ENCODE measurements around the gene CDH4. TPM values are rescaled to one million over a fixed set of nuclear protein-coding genes. Genes with fewer than 3 reads are reported as not detected.

CDH4 gene
- total RNA-seq, 6 experiments from 2014 or later = 5.8 to 12.8 (median 10.9) TPM

- no peak for TF ChIP-seq CTCF (IDR thresholded peaks at IDR 0.05)
- Mint-ChIP-seq H3K4me3 (no peak overlapping the region), H3K36me3 (ENCODE audit: low read depth) (no peaks in the 10 kb centered on the region), H3K27me3 (ENCODE audit: insufficient read depth) (peaks cover 6% of the 10 kb centered on the region; the same call in 1 of the 2 replicates), H3K27ac (no peak overlapping the region), H3K9me3 (peaks cover 6% of the 10 kb centered on the region; the same call in 1 of the 2 replicates), H3K4me1 (ENCODE audit: low read depth) (no peaks in the 10 kb centered on the region)
- DNase-seq = no peak
Measured at GRCh38 chr20:61883857-61884393, 631.9 kb downstream of the CDH4 start.

GRCh38 chr20:61884571-61885389, 632.7 kb downstream of the CDH4 start:
- Mint-ChIP-seq H3K36me3 (ENCODE audit: low read depth) (peaks cover 4% of the 10 kb centered on the region; the same call in 1 of the 2 replicates), H3K27me3 (ENCODE audit: insufficient read depth) (peaks cover 6% of the 10 kb centered on the region; the same call in 1 of the 2 replicates), H3K27ac (no peak overlapping the region), H3K4me1 (ENCODE audit: low read depth) (no peaks in the 10 kb centered on the region), H3K4me3 (no peak overlapping the region), H3K9me3 (peaks cover 15% of the 10 kb centered on the region)
- DNase-seq = no peak
- TF ChIP-seq CTCF (IDR thresholded peaks at IDR 0.05) = no peak

GRCh38 chr20:61885759-61886715, 634.0 kb downstream of the CDH4 start:
- no peak overlapping the region for H3K4me3 Mint-ChIP-seq
- H3K4me1 Mint-ChIP-seq (ENCODE audit: low read depth) = no peaks in the 10 kb centered on the region
- no peak overlapping the region for H3K27ac Mint-ChIP-seq
- H3K36me3 Mint-ChIP-seq (ENCODE audit: low read depth) = peaks cover 4% of the 10 kb centered on the region; the same call in 1 of the 2 replicates
- peaks cover 25% of the 10 kb centered on the region for H3K9me3 Mint-ChIP-seq
- no peak for DNase-seq
- TF ChIP-seq CTCF (IDR thresholded peaks at IDR 0.05) = no peak
- peaks cover 6% of the 10 kb centered on the region; the same call in 1 of the 2 replicates for H3K27me3 Mint-ChIP-seq (ENCODE audit: insufficient read depth)

GRCh38 chr20:61886721-61887595, 634.9 kb downstream of the CDH4 start:
- DNase-seq = peak; percentile 13
- Mint-ChIP-seq H3K4me3 (no peak overlapping the region), H3K27ac (no peak overlapping the region), H3K4me1 (ENCODE audit: low read depth) (no peaks in the 10 kb centered on the region), H3K27me3 (ENCODE audit: insufficient read depth) (peaks cover 6% of the 10 kb centered on the region; the same call in 1 of the 2 replicates), H3K36me3 (ENCODE audit: low read depth) (peaks cover 7% of the 10 kb centered on the region), H3K9me3 (peaks cover 25% of the 10 kb centered on the region)
- TF ChIP-seq CTCF (IDR thresholded peaks at IDR 0.05) = peak; percentile 84
